DND-41 (cell line): Measurements from ENCODE around the gene IFITM2.

Experiments used
- EZH2 ChIP-seq: IDR thresholded peaks from 3 replicates; pipeline ENCODE4 v1.6.1; 2012; ENCODE audit warnings: borderline replicate concordance, low read depth, mild to moderate bottlenecking, moderate library complexity, low read length, inconsistent platforms; ENCODE audit not compliant: severe bottlenecking
- TF ChIP-seq, protein P1 (sequence below): IDR thresholded peaks from 2 replicates; pipeline ENCODE4 v1.5.1; 2012; ENCODE audit warnings: borderline replicate concordance, low read length, moderate library complexity, mild to moderate bottlenecking; ENCODE audit not compliant: poor library complexity, severe bottlenecking; ENCODE audit errors: extremely low read depth

GRCh38 chr11:293271-293851 lies 14.3 kb upstream of the IFITM2 start:
- TF ChIP-seq, protein P1, sequence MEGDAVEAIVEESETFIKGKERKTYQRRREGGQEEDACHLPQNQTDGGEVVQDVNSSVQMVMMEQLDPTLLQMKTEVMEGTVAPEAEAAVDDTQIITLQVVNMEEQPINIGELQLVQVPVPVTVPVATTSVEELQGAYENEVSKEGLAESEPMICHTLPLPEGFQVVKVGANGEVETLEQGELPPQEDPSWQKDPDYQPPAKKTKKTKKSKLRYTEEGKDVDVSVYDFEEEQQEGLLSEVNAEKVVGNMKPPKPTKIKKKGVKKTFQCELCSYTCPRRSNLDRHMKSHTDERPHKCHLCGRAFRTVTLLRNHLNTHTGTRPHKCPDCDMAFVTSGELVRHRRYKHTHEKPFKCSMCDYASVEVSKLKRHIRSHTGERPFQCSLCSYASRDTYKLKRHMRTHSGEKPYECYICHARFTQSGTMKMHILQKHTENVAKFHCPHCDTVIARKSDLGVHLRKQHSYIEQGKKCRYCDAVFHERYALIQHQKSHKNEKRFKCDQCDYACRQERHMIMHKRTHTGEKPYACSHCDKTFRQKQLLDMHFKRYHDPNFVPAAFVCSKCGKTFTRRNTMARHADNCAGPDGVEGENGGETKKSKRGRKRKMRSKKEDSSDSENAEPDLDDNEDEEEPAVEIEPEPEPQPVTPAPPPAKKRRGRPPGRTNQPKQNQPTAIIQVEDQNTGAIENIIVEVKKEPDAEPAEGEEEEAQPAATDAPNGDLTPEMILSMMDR, result no peak
- no peak for TF ChIP-seq EZH2
